ENCODE results near the gene TRAK2. TPM values are rescaled to one million over a fixed set of nuclear protein-coding genes. Genes with fewer than 3 reads are reported as not detected.
"Not testable (repeated sequence)": the region's sequence is repeated elsewhere in the genome, so short reads cannot be mapped to it uniquely, and the experiment has no call there.

TRAK2 gene
- total and polyA plus RNA-seq, 9 of the 15 experiments (the other 6 are each of a cell fraction or from before 2014, with no cell fraction given): 3.4 to 10.4 (median 7.3) TPM

- TF ChIP-seq AFF4 (CRISPR knock-in tag; IDR thresholded peaks at IDR 0.05) (no peak), ATF1 (CRISPR knock-in tag; IDR thresholded peaks at IDR 0.05) (no peak), ATF1 (tag; IDR thresholded peaks at IDR 0.05) (no peak), PRPF4 (IDR thresholded peaks at IDR 0.05; ENCODE audit: insufficient read depth, low read depth, low read length, poor library complexity, severe bottlenecking) (no peak), SMAD4 (CRISPR knock-in tag; conservative IDR thresholded peaks at IDR 0.05) (no peak), IRF1 (CRISPR knock-in tag; IDR thresholded peaks at IDR 0.05; ENCODE audit: borderline replicate concordance) (no peak), NR3C1 (CRISPR knock-in tag; IDR thresholded peaks at IDR 0.05) (no peak), SAP30 (IDR thresholded peaks at IDR 0.05; ENCODE audit: borderline replicate concordance, insufficient read depth, low read depth, low read length, poor library complexity, severe bottlenecking) (no peak), ADNP (tag; IDR thresholded peaks at IDR 0.05) (no peak), CHAMP1 (IDR thresholded peaks at IDR 0.05) (no peak), ARHGAP35 (IDR thresholded peaks at IDR 0.05; ENCODE audit: partially characterized antibody) (no peak), RBM17 (IDR thresholded peaks at IDR 0.05; ENCODE audit: borderline replicate concordance, low read depth, low read length) (no peak)
These were observed 33.5 kb upstream of the TRAK2 start (continued) for GRCh38 chr2:201484805-201485204.

- H3K4me2 ChIP-seq (ENCODE audit: insufficient read depth, low read length); CTCF ChIA-PET (ENCODE audit: low intra/inter-chr PET ratio); H3K79me2 ChIP-seq (ENCODE audit: control insufficient read depth, insufficient read depth, low read length); H3K27me3 ChIP-seq (ENCODE audit: control insufficient read depth in 2 of 2, insufficient read depth in 2 of 2, low read length in 2 of 2); H3K9me3 ChIP-seq (replicated peaks; ENCODE audit: control insufficient read depth, insufficient read depth, low read depth, low read length); BruUV-seq (replicated peaks); H3K9me1 ChIP-seq (ENCODE audit: control insufficient read depth, insufficient read depth, low read length); H3K27ac ChIP-seq (ENCODE audit: extremely low read depth, low read depth, low read length); POLR2A ChIA-PET; ATAC-seq; in situ Hi-C loops (cut with MboI); H2AFZ ChIP-seq (ENCODE audit: low read depth, low read length); H3K36me3 ChIP-seq (ENCODE audit: control insufficient read depth, insufficient read depth, low read length); H3K9ac ChIP-seq (ENCODE audit: insufficient read depth in 1 of 2, low read depth in 2 of 2, low read length in 2 of 2); FAIRE-seq; H4K20me1 ChIP-seq (replicated peaks; ENCODE audit: control insufficient read depth, insufficient read depth, low read length); intact Hi-C loops (cut with micrococcal nuclease); H3K4me1 ChIP-seq (replicated peaks in 1 of 2; ENCODE audit: control insufficient read depth in 2 of 2, insufficient read depth in 2 of 2, low read length in 2 of 2); H3K4me3 ChIP-seq; DNase-seq (ENCODE audit: extremely low read depth in 1 of 4, low spot score in 3 of 4): not testable (repeated sequence)
- 51% methylated on average over 4 of the region's 4 CpGs for WGBS (ENCODE audit: insufficient coverage, low coverage, missing lambda C conversion rate)
These were observed 32.5 kb upstream of the TRAK2 start for GRCh38 chr2:201483758-201484157.

Data from K562 (cell line).